Epidermal melanocyte (primary cell): ENCODE results near the gene ZNF296.
"Not testable (repeated sequence)": the region's sequence is repeated elsewhere in the genome, so short reads cannot be mapped to it uniquely, and the experiment has no call there.

Experiments used
- DNase-seq: peaks from one replicate; pipeline ENCODE4 v3.0.0; 2011; ENCODE audit warnings: low spot score; ENCODE audit not compliant: insufficient read length

Gene ZNF296

GRCh38 chr19:45076029-45076850, at the start of gene ZNF296:
Gene ZNF296 (minus strand): TSS chr19:45076478. CDS start chr19:45076373, 105 bp downstream.
- peak; percentile 58 for DNase-seq

GRCh38 chr19:45125360-45125759, 49.1 kb upstream of the ZNF296 start:
- no peak for DNase-seq

DNA sequence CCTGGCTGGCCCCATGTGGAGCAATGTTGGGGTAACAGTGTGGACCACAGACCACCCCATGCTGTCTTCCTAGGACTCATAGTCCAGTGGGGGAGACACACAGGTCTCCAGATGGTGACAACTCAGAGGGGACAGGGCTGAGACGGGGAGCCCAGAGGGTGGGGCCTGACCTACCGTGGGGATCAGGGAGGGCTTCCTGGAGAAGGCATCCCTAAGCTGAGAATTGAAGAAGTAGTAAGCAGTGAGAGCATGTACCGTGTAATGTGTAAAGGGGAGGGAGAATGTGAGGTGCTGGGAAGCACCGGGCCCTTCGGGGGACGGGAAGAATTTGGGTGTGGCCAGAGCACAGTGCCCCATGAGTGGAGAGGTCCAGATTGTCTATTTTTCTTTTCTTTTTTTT, 47.7 kb upstream of the ZNF296 start:
- DNase-seq = no peak

- no peak for DNase-seq
Observed at GRCh38 chr19:45123440-45123850, 47.2 kb upstream of the ZNF296 start.

DNA sequence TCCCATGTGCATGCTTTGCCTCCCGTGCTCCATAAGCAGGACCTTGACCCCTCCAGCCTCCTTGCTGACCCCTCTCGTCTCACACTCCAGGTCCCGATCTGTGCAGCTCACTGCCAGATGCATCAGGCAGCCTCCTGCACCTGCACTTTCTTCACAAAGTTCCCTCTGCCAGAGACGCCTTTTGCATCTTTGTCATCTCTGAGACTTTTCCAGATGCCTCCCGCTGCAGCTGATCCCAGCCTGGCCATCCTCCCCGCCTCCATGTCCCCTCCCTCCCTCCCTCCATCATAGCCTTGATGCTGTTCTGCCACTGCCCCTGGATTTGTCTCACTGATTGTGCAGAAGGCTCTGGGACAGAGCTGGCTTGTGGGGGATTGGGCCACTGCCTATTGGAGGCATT, 46.6 kb upstream of the ZNF296 start:
- DNase-seq = no peak

DNA sequence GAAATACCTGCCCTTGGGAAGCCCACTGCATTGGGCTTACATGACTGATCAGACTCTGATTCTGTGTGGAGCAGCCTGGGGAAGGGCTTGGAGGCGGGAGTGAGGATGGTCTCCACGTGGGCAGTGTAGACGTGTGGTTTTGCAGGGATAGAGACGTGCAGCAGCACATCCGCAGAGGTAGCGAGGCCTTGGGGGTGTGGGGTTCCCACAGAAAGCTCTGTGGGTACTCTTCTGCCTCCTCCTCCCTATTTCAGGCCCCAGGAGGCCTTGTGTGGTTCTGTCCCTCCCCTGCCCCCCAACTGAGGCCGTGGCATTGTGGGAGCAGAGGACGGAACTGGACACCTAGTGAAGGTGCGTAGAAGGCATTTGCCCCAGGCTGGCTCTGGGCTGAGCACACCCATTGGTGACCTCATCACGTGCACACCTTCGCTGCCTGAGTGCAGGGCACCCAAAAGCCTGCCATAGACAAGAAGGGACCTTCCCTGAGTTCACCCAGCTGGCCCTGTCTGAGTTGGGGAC, 45.6 kb upstream of the ZNF296 start:
- no peak for DNase-seq

GRCh38 chr19:45119582-45119981, 43.3 kb upstream of the ZNF296 start:
- DNase-seq = no peak

DNA sequence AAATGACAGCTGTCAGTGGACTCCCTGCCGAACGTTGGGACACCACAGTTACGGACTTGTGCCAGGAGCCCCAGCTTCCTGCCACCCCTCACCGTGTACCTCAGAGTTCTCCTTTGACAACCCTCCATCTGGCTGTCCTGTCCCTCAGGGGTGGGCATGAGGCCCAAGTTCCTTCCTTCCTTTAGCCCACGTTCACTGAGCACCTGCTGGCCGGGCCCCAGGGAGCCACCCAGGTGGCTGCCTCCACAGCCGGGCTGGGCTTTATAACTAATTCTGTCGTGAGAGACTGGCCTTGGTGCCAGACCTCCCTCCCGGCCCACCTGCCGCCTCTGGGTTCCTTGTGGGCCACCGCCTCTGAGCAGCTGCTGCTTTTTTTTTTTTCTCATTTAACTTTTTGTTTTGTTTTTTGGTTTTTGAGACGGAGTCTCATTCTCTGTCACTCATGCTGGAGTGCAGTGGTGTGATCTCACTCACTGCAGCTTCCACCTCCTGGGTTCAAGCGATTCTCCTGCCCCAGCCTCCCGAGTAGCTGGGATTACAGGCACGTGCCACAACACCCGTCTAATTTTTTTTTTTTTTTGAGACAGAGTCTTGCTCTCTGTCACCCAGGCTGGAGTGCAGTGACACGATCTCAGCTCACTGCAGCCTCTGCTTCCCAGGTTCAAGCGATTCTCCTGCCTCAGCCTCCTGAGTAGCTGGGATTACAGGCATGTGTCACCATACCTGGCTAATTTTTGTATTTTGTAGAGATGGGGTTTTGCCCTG, 42.5 kb upstream of the ZNF296 start:
- not testable (repeated sequence) for DNase-seq

DNA sequence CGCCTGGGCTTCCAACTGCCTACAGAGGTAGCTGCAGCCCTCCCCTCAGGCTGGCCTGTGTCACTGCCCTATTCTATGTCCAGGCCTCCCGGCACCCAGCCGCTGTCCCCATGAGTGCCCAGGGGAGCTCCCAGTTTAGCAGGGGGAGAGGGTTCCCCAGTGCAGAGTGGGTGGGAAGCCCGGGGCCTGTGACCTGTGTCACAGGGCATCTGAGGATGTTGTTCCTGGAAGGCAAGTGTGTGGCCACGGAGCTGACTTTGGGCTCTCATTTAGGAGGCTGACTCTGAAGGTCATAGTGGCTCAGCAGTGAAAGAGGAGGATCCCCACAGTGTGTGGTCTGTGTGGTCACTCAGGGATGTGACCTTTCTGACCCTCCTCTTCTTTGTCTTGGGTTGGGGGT, 41.8 kb upstream of the ZNF296 start:
- DNase-seq = no peak

GRCh38 chr19:45117671-45118070, 41.4 kb upstream of the ZNF296 start:
- DNase-seq = no peak

DNA sequence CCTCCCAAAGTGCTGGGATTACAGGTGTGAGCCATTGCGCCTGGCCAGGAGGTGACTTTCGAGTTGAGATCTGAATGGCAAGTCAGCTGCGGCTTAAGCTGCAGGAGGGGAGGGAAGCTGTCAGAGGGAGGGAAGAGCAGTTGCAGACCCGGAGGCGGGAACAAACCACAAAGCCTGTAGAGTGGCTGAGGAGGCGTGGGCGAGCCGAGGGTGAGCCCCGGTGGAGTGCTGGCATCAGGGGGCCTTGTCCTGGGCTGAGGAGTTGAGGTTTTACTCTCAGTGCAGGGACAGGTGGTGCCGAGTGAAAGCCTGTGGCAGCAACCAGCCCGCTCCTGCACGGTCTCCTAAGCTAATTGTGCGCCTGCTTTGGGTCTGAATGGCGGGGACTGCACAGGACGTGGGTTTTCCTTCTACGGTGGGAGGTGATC, 40.9 kb upstream of the ZNF296 start:
- DNase-seq = no peak

- DNase-seq = no peak
Observed at GRCh38 chr19:45115809-45116615, 39.7 kb upstream of the ZNF296 start.

GRCh38 chr19:45114116-45114515, 37.8 kb upstream of the ZNF296 start:
- no peak for DNase-seq

- no peak for DNase-seq
Observed at GRCh38 chr19:45113628-45114027, 37.4 kb upstream of the ZNF296 start.

- no peak for DNase-seq
Observed at GRCh38 chr19:45112111-45112827, 36.0 kb upstream of the ZNF296 start.

DNA sequence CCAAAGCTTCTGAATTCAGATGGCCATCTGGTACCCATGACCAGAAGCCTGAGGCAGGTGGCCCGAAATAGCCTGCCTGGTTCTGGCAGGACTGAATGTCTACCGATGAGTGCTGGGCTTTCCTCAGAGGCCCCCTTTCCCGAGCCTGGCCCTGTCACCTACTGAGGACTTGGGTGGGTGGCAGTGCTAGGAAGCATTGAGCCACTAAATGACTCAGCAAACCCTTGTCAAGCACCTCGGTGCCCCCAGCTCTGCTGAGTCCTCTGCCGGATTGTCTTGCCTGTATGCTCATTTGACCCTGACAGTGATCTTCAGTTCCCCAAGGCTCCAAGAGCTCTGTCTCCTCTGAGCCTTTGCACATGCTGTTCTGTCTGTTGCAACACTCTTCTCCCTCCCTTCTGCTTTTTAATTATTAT, 34.6 kb upstream of the ZNF296 start:
- no peak for DNase-seq

- DNase-seq = no peak
Observed at GRCh38 chr19:45107621-45108150, 31.4 kb upstream of the ZNF296 start.

- DNase-seq = not testable (repeated sequence)
Observed at GRCh38 chr19:45106363-45106762, 30.1 kb upstream of the ZNF296 start.

DNA sequence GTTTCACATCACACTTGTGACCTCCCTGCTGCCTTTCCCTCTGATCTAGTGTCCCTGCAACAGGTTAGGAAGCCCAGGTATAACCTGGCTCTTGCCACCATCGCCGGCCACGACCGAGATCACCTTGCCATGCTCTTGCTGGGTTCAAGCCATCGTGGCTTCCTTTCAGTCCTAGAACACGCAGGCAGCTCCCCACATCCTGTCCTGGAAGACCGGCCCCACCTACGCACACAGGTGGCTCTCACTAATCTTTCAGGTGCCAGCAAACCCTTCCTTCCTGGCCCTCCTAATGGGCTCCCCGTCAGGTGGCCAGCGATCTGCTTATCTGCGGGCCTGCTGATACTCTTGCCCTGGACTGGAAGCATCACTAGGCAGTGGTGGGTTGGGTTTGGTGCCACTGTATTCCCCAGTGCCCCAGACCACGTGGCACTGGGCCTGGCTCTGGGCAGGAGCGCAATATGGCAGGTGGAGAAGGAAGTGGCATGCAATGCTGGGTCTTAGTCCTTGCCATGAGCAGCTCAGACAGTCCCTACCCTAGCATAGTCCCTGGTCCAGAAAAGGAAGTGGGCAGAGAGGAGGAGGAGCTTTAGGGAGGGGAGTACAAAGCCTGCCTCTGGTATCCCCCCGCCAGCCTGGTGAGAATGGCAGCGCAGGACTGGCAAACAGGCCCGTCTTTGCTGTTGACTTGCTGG, 28.5 kb upstream of the ZNF296 start:
- DNase-seq = no peak
